NOMO-1 treated with dmso at 0.1 percent for 144 hours (cell line): ENCODE data around the gene AMOTL1.

Source experiments
- DNase-seq: peaks from one replicate; lab custom pipeline; 2025; ENCODE audit not compliant: unreplicated experiment; lab: John Stamatoyannopoulos, UW

Gene AMOTL1

GRCh38 chr11:94742665-94743064 is 25.5 kb upstream of the AMOTL1 start:
- DNase-seq: no peak

GRCh38 chr11:94746721-94747120 is 21.4 kb upstream of the AMOTL1 start:
- DNase-seq: no peak

- no peak for DNase-seq
Measured at GRCh38 chr11:94747146-94747545, 21.0 kb upstream of the AMOTL1 start.

- DNase-seq: no peak
Measured at GRCh38 chr11:94747601-94748041, 20.5 kb upstream of the AMOTL1 start.

- no peak for DNase-seq
Measured at GRCh38 chr11:94749369-94749768, 18.8 kb upstream of the AMOTL1 start.

GRCh38 chr11:94750319-94751217 is 17.6 kb upstream of the AMOTL1 start:
- DNase-seq: no peak

- no peak for DNase-seq
Measured at GRCh38 chr11:94751218-94751609, 16.9 kb upstream of the AMOTL1 start.

- DNase-seq: no peak
Measured at GRCh38 chr11:94751786-94752185, 16.4 kb upstream of the AMOTL1 start.

GRCh38 chr11:94753630-94754029 is 14.5 kb upstream of the AMOTL1 start:
- no peak for DNase-seq

- DNase-seq: no peak
Measured at GRCh38 chr11:94754335-94754734, 13.8 kb upstream of the AMOTL1 start.

GRCh38 chr11:94754819-94755218 is 13.3 kb upstream of the AMOTL1 start:
- no peak for DNase-seq

- no peak for DNase-seq
Measured at GRCh38 chr11:94755494-94755893, 12.7 kb upstream of the AMOTL1 start.

- DNase-seq: no peak
Measured at GRCh38 chr11:94757037-94757735, 11.0 kb upstream of the AMOTL1 start.

GRCh38 chr11:94758666-94759065 is 9.5 kb upstream of the AMOTL1 start:
- DNase-seq: no peak

- no peak for DNase-seq
Measured at GRCh38 chr11:94759522-94759921, 8.6 kb upstream of the AMOTL1 start.

GRCh38 chr11:94760296-94760695 is 7.9 kb upstream of the AMOTL1 start:
- DNase-seq: no peak

GRCh38 chr11:94762208-94762607 is 5.9 kb upstream of the AMOTL1 start:
- DNase-seq: no peak

- DNase-seq: no peak
Measured at GRCh38 chr11:94762995-94763394, 5.2 kb upstream of the AMOTL1 start.

GRCh38 chr11:94766713-94767206 is 1.4 kb upstream of the AMOTL1 start:
- DNase-seq: no peak

GRCh38 chr11:94767291-94767690 is 865 bp upstream of the AMOTL1 start:
- no peak for DNase-seq

- DNase-seq: no peak
Measured at GRCh38 chr11:94768602-94769541, 716 bp downstream of the AMOTL1 start.
